GM19351 (cell line): ENCODE data around the gene BCAP29.
A peak's percentile ranks its signal among the peaks of the same experiment; 100 is the strongest.
"Not testable (repeated sequence)": the region's sequence is repeated elsewhere in the genome, so short reads cannot be mapped to it uniquely, and the experiment has no call there.

Experiments used
- ATAC-seq: cut with Tn5 transposase; IDR thresholded peaks from one replicate; pipeline ENCODE4 v1.9.1; 2021; ENCODE audit warnings: mild to moderate bottlenecking, moderate library complexity; ENCODE audit not compliant: unreplicated experiment

BCAP29 gene

GRCh38 chr7:107579885-107580715 is at the start of gene BCAP29:
Gene BCAP29, plus strand, starts transcription at chr7:107580246. Its CDS starts 527 bp downstream, at chr7:107580773.
- peak; percentile 93 for ATAC-seq

GRCh38 chr7:107530751-107531150 is 49.3 kb upstream of the BCAP29 start:
- ATAC-seq = no peak

- ATAC-seq = no peak
These were observed 45.9 kb upstream of the BCAP29 start for GRCh38 chr7:107534139-107534538.

- ATAC-seq = not testable (repeated sequence)
These were observed 42.8 kb upstream of the BCAP29 start for GRCh38 chr7:107537228-107537627.

- no peak for ATAC-seq
These were observed 42.0 kb upstream of the BCAP29 start for GRCh38 chr7:107538001-107538400.

- ATAC-seq = no peak
These were observed 36.6 kb upstream of the BCAP29 start for GRCh38 chr7:107543338-107543993.

- ATAC-seq = no peak
These were observed 35.0 kb upstream of the BCAP29 start for GRCh38 chr7:107544848-107545591.

GRCh38 chr7:107551936-107552335 is 28.1 kb upstream of the BCAP29 start:
- no peak for ATAC-seq

GRCh38 chr7:107555893-107556292 is 24.2 kb upstream of the BCAP29 start:
- no peak for ATAC-seq

- ATAC-seq = no peak
These were observed 20.2 kb upstream of the BCAP29 start for GRCh38 chr7:107559864-107560263.

GRCh38 chr7:107560898-107561516 is 19.0 kb upstream of the BCAP29 start:
- no peak for ATAC-seq

GRCh38 chr7:107563081-107563774 is 16.8 kb upstream of the BCAP29 start:
- peak; percentile 55 for ATAC-seq

- peak; percentile 95 for ATAC-seq
These were observed 16.1 kb upstream of the BCAP29 start, which contains the start of the genes COG5 and DUS4L for GRCh38 chr7:107563775-107564552. Gene COG5, minus strand, starts transcription at chr7:107563920. Its CDS starts 24 bp downstream, at chr7:107563896. Gene DUS4L, plus strand, starts transcription at chr7:107563971. Its CDS starts 3,100 bp downstream, at chr7:107567071.

- no peak for ATAC-seq
These were observed 15.3 kb upstream of the BCAP29 start for GRCh38 chr7:107564553-107565298.

GRCh38 chr7:107570298-107570697 is 9.7 kb upstream of the BCAP29 start:
- ATAC-seq = no peak

- ATAC-seq = no peak
These were observed 6.5 kb upstream of the BCAP29 start for GRCh38 chr7:107573537-107573936.

- no peak for ATAC-seq
These were observed 527 bp upstream of the BCAP29 start for GRCh38 chr7:107579554-107579884.

- no peak for ATAC-seq
These were observed 804 bp downstream of the BCAP29 start for GRCh38 chr7:107580716-107581383.
